Measurements from ENCODE around the gene FZD2. TPM values are rescaled to one million over a fixed set of nuclear protein-coding genes. Genes with fewer than 3 reads are reported as not detected.
A peak's percentile ranks its signal among the peaks of the same experiment; 100 is the strongest.

The FZD2 gene
- total RNA-seq, 1 donor from 2014 or later = 54.4 TPM

- Mint-ChIP-seq H3K36me3 (no peaks in the 10 kb centered on the region), H3K27me3 (peaks cover 5% of the 10 kb centered on the region), H3K9me3 (no peaks in the 10 kb centered on the region), H3K4me3 (no peak overlapping the region), H3K27ac (no peak overlapping the region), H3K4me1 (ENCODE audit: unreplicated experiment) (peaks cover 29% of the 10 kb centered on the region)
- no peak for TF ChIP-seq CTCF (conservative IDR thresholded peaks at IDR 0.05)
- peak; percentile 80 for DNase-seq (ENCODE audit: extremely low spot score, unreplicated experiment)
Measured at GRCh38 chr17:44607836-44608690, 50.8 kb downstream of the FZD2 start.

GRCh38 chr17:44608727-44609435, 51.6 kb downstream of the FZD2 start:
- no peaks in the 10 kb centered on the region for H3K36me3 Mint-ChIP-seq
- peaks cover 30% of the 10 kb centered on the region for H3K4me1 Mint-ChIP-seq (ENCODE audit: unreplicated experiment)
- H3K9me3 Mint-ChIP-seq = no peaks in the 10 kb centered on the region
- TF ChIP-seq CTCF (conservative IDR thresholded peaks at IDR 0.05) = no peak
- peaks cover 5% of the 10 kb centered on the region for H3K27me3 Mint-ChIP-seq
- H3K4me3 Mint-ChIP-seq = no peak overlapping the region
- no peak for DNase-seq (ENCODE audit: extremely low spot score, unreplicated experiment)
- H3K27ac Mint-ChIP-seq = peak overlapping the region; percentile 36

- Mint-ChIP-seq H3K27ac (peak overlapping the region; percentile 18), H3K4me1 (ENCODE audit: unreplicated experiment) (peaks cover 28% of the 10 kb centered on the region), H3K36me3 (no peaks in the 10 kb centered on the region), H3K9me3 (no peaks in the 10 kb centered on the region), H3K4me3 (no peak overlapping the region), H3K27me3 (peaks cover 5% of the 10 kb centered on the region)
- DNase-seq (ENCODE audit: extremely low spot score, unreplicated experiment) = no peak
- TF ChIP-seq CTCF (conservative IDR thresholded peaks at IDR 0.05) = no peak
Measured at GRCh38 chr17:44610331-44610730, 53.0 kb downstream of the FZD2 start.

Other genes starting within 250 kb of the FZD2 start
- 10.3 and 12.3 TPM in 2 replicates for gene RUNDC3A, start 248.9 kb upstream of the FZD2 start, total RNA-seq (ENCODE audit: low replicate concordance)
- gene SLC25A39, start 232.7 kb upstream of the FZD2 start, total RNA-seq (ENCODE audit: low replicate concordance) = 137 and 169 TPM in 2 replicates
- gene GRN, start 212.2 kb upstream of the FZD2 start, total RNA-seq (ENCODE audit: low replicate concordance) = 183 and 236 TPM in 2 replicates
- 13.3 and 34.7 TPM in 2 replicates for gene FAM171A2, start 193.6 kb upstream of the FZD2 start, total RNA-seq (ENCODE audit: low replicate concordance)
- gene ITGA2B, start 167.8 kb upstream of the FZD2 start, total RNA-seq (ENCODE audit: low replicate concordance) = 0.69 and 8.8 TPM in 2 replicates
- gene GPATCH8, start 54.1 kb upstream of the FZD2 start, total RNA-seq (ENCODE audit: low replicate concordance) = 45.9 and 51.5 TPM in 2 replicates
- 0.60 TPM in 1 of 2 replicates, not detected in the other for gene MEIOC, start 99.0 kb downstream of the FZD2 start, total RNA-seq (ENCODE audit: low replicate concordance)
- gene CCDC43, start 132.3 kb downstream of the FZD2 start, total RNA-seq (ENCODE audit: low replicate concordance) = 23.7 and 23.9 TPM in 2 replicates
- 7.3 and 27.7 TPM in 2 replicates for gene DBF4B, start 151.2 kb downstream of the FZD2 start, total RNA-seq (ENCODE audit: low replicate concordance)
- 4.6 and 4.7 TPM in 2 replicates for gene ADAM11, start 201.5 kb downstream of the FZD2 start, total RNA-seq (ENCODE audit: low replicate concordance)